ENCODE data around the gene MALT1. TPM values are rescaled to one million over a fixed set of nuclear protein-coding genes. Genes with fewer than 3 reads are reported as not detected.
"Not testable (repeated sequence)": the region's sequence is repeated elsewhere in the genome, so short reads cannot be mapped to it uniquely, and the experiment has no call there.

MALT1 gene
- total and polyA plus RNA-seq, 2 experiments from 2014 or later: 14.9 to 35.9 TPM

DNA sequence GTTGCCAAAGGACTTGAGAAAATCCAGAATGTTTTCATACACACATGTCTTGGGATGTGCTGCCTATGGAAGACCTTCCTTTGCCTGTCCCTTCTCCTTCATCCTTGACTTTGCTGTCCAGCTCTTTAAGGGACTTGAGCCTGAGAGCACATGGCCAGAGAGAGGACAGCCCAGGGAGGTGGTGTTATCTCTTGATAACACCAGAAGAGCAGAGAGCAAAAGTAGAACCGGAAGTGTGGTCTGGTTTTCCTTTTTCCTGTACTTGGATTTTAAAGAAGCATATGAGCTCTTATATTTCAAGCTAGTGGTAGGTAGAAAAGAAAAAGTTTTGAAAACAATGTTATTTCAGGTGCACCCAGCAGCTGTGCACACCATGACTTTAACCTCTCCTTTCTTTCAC lies 99.3 kb downstream of the MALT1 start:
- Histone ChIP-seq H3K27ac (no peak overlapping the region), H4K20me1 (ENCODE audit: insufficient read depth, poor library complexity, severe bottlenecking) (no peaks in the 10 kb centered on the region), H2AFZ (no peak overlapping the region), H3K9me2 (replicated peaks; ENCODE audit: insufficient read depth) (no peaks in the 10 kb centered on the region), H3K36me3 (replicated peaks; ENCODE audit: insufficient read depth, low read depth) (no peaks in the 10 kb centered on the region), H3K4me3 (no peak overlapping the region), H3K79me2 (no peaks in the 10 kb centered on the region), H3K27me3 (no peaks in the 10 kb centered on the region), H3K4me1 (ENCODE audit: insufficient read depth) (peaks cover 5% of the 10 kb centered on the region), H3K4me2 (no peak overlapping the region), H3K9me3 (ENCODE audit: low read depth) (no peaks in the 10 kb centered on the region)
- DNase-seq (ENCODE audit: low spot score): no peak
- TF ChIP-seq, protein P1, sequence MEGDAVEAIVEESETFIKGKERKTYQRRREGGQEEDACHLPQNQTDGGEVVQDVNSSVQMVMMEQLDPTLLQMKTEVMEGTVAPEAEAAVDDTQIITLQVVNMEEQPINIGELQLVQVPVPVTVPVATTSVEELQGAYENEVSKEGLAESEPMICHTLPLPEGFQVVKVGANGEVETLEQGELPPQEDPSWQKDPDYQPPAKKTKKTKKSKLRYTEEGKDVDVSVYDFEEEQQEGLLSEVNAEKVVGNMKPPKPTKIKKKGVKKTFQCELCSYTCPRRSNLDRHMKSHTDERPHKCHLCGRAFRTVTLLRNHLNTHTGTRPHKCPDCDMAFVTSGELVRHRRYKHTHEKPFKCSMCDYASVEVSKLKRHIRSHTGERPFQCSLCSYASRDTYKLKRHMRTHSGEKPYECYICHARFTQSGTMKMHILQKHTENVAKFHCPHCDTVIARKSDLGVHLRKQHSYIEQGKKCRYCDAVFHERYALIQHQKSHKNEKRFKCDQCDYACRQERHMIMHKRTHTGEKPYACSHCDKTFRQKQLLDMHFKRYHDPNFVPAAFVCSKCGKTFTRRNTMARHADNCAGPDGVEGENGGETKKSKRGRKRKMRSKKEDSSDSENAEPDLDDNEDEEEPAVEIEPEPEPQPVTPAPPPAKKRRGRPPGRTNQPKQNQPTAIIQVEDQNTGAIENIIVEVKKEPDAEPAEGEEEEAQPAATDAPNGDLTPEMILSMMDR (IDR thresholded peaks at IDR 0.05; ENCODE audit: poor library complexity): no peak
- TF ChIP-seq EZH2 (IDR thresholded peaks at IDR 0.05; ENCODE audit: borderline replicate concordance) (no peak), EZH2phosphoT487 (IDR thresholded peaks at IDR 0.05; ENCODE audit: low read depth, severe bottlenecking, unreplicated experiment) (no peak)
- WGBS (ENCODE audit: low lambda C conversion rate, missing lambda C conversion rate): 29% methylated on average over 1 of the region's 1 CpG

DNA sequence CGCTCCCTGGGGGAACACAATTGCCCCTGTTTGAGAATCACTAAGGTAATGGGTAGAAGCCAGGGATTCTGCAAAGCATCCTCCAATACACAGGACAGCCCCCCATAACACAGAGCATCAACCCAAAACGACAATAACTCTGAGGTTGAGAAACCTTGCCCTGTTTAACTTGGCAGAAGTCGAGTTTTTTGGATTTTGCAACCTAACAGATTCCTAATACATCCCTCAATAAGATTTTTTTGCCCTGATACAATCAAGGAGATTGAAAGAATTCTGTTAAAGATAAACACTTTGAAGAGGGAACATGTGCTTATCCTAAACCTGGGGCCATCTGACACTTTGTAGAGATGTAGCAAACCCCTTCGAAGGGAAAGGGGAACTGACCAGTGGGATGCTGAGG lies 100.9 kb downstream of the MALT1 start:
- H3K27ac ChIP-seq: no peak overlapping the region
- no peaks in the 10 kb centered on the region for H4K20me1 ChIP-seq (ENCODE audit: insufficient read depth, poor library complexity, severe bottlenecking)
- H3K79me2 ChIP-seq: no peaks in the 10 kb centered on the region
- TF ChIP-seq EZH2phosphoT487 (IDR thresholded peaks at IDR 0.05; ENCODE audit: low read depth, severe bottlenecking, unreplicated experiment) (no peak), EZH2 (IDR thresholded peaks at IDR 0.05; ENCODE audit: borderline replicate concordance) (no peak)
- TF ChIP-seq, protein P1 (IDR thresholded peaks at IDR 0.05; ENCODE audit: poor library complexity): no peak
- H3K4me3 ChIP-seq: no peak overlapping the region
- H3K4me2 ChIP-seq: no peak overlapping the region
- no peak for DNase-seq (ENCODE audit: low spot score)
- no peaks in the 10 kb centered on the region for H3K36me3 ChIP-seq (replicated peaks; ENCODE audit: insufficient read depth, low read depth)
- H3K9me3 ChIP-seq (ENCODE audit: low read depth): no peaks in the 10 kb centered on the region
- H3K27me3 ChIP-seq: no peaks in the 10 kb centered on the region
- 75% methylated on average over 4 of the region's 4 CpGs for WGBS (ENCODE audit: low lambda C conversion rate, missing lambda C conversion rate)
- H3K9me2 ChIP-seq (replicated peaks; ENCODE audit: insufficient read depth): no peaks in the 10 kb centered on the region
- peaks cover 5% of the 10 kb centered on the region for H3K4me1 ChIP-seq (ENCODE audit: insufficient read depth)
- H2AFZ ChIP-seq: no peak overlapping the region

DNA sequence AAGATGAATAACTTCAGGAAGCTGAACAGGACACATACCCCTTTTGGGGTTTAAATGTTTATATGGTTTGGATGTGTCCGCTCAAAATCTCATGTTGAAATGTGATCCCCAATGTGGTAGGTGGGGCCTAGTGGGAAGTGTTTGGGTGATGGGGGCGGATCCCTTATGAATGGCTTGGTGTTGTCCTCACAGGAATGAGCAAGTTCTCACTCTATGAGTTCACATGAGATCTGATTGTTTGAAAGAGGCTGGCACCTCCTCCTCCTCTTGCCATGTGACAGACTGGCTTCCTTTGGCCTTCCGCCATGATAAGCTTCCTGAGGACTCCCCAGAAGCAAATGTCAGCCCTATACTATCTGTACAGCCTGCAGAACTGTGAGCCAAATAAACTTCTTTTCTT lies 104.8 kb downstream of the MALT1 start:
- no peaks in the 10 kb centered on the region for H3K9me3 ChIP-seq (ENCODE audit: low read depth)
- H3K27me3 ChIP-seq: no peaks in the 10 kb centered on the region
- TF ChIP-seq EZH2phosphoT487 (IDR thresholded peaks at IDR 0.05; ENCODE audit: low read depth, severe bottlenecking, unreplicated experiment): no peak
- H3K79me2 ChIP-seq: no peaks in the 10 kb centered on the region
- no peak overlapping the region for H3K27ac ChIP-seq
- no peak for DNase-seq (ENCODE audit: low spot score)
- peaks cover 7% of the 10 kb centered on the region for H3K4me1 ChIP-seq (ENCODE audit: insufficient read depth)
- WGBS (ENCODE audit: low lambda C conversion rate, missing lambda C conversion rate): 91% methylated on average over 3 of the region's 3 CpGs
- H3K36me3 ChIP-seq (replicated peaks; ENCODE audit: insufficient read depth, low read depth): no peaks in the 10 kb centered on the region
- H4K20me1 ChIP-seq (ENCODE audit: insufficient read depth, poor library complexity, severe bottlenecking): no peaks in the 10 kb centered on the region
- no peak overlapping the region for H3K4me3 ChIP-seq
- H3K9me2 ChIP-seq (replicated peaks; ENCODE audit: insufficient read depth): no peaks in the 10 kb centered on the region
- H2AFZ ChIP-seq: no peak overlapping the region
- no peak overlapping the region for H3K4me2 ChIP-seq

DNA sequence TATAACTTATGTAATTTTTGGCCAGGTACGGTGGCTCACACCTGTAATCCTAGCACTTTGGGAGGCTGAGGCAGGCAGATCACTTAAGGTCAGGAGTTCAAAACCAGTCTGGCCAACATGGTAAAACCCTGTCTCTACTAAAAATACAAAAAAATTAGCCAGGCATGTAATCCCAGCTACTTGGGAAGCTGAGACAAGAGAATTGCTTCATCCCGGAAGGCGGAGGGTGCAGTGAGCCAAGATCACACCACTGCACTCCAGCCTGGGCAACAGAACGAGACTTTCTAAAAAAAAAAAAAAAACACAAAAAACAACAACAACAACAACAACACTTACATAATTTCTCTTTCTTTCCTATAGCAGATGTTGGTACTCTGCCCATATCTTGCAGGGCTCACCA lies 105.3 kb downstream of the MALT1 start:
- DNase-seq (ENCODE audit: low spot score); H4K20me1 ChIP-seq (ENCODE audit: insufficient read depth, poor library complexity, severe bottlenecking); H3K4me2 ChIP-seq; H3K79me2 ChIP-seq; H3K9me2 ChIP-seq (replicated peaks; ENCODE audit: insufficient read depth); H2AFZ ChIP-seq; H3K36me3 ChIP-seq (replicated peaks; ENCODE audit: insufficient read depth, low read depth); H3K4me3 ChIP-seq; H3K27me3 ChIP-seq; H3K27ac ChIP-seq; H3K9me3 ChIP-seq (ENCODE audit: low read depth); H3K4me1 ChIP-seq (ENCODE audit: insufficient read depth): not testable (repeated sequence)
- WGBS (ENCODE audit: low lambda C conversion rate, missing lambda C conversion rate): 71% methylated on average over 4 of the region's 4 CpGs

Data from hepatocyte (in vitro differentiated cells).